Measurements from ENCODE around the gene DNM3.

DNM3 gene

GRCh38 chr1:172384656-172385055, 543.4 kb downstream of the DNM3 start:
- TF ChIP-seq CTCF (IDR thresholded peaks at IDR 0.05; ENCODE audit: low read depth, low read length, missing control alignments), result no peak
- DNase-seq (ENCODE audit: extremely low read depth, low read depth), result no peak
- no peak overlapping the region for H3K4me3 ChIP-seq (replicated peaks; ENCODE audit: low read depth, low read length)

GRCh38 chr1:172386046-172386445, 544.7 kb downstream of the DNM3 start:
- H3K4me3 ChIP-seq (replicated peaks; ENCODE audit: low read depth, low read length), result no peak overlapping the region
- TF ChIP-seq CTCF (IDR thresholded peaks at IDR 0.05; ENCODE audit: low read depth, low read length, missing control alignments), result no peak
- DNase-seq (ENCODE audit: extremely low read depth, low read depth), result no peak

GRCh38 chr1:172388490-172388889, 547.2 kb downstream of the DNM3 start:
- TF ChIP-seq CTCF (IDR thresholded peaks at IDR 0.05; ENCODE audit: low read depth, low read length, missing control alignments), result no peak
- no peak for DNase-seq (ENCODE audit: extremely low read depth, low read depth)
- H3K4me3 ChIP-seq (replicated peaks; ENCODE audit: low read depth, low read length), result no peak overlapping the region

- no peak for DNase-seq (ENCODE audit: extremely low read depth, low read depth)
- TF ChIP-seq CTCF (IDR thresholded peaks at IDR 0.05; ENCODE audit: low read depth, low read length, missing control alignments), result no peak
- no peak overlapping the region for H3K4me3 ChIP-seq (replicated peaks; ENCODE audit: low read depth, low read length)
Observed at GRCh38 chr1:172390301-172390682, 549.0 kb downstream of the DNM3 start.

- DNase-seq (ENCODE audit: extremely low read depth, low read depth), result no peak
- TF ChIP-seq CTCF (IDR thresholded peaks at IDR 0.05; ENCODE audit: low read depth, low read length, missing control alignments), result no peak
- H3K4me3 ChIP-seq (replicated peaks; ENCODE audit: low read depth, low read length), result no peak overlapping the region
Observed at GRCh38 chr1:172390683-172391551, 549.6 kb downstream of the DNM3 start.

- no peak for TF ChIP-seq CTCF (IDR thresholded peaks at IDR 0.05; ENCODE audit: low read depth, low read length, missing control alignments)
- H3K4me3 ChIP-seq (replicated peaks; ENCODE audit: low read depth, low read length), result no peak overlapping the region
- no peak for DNase-seq (ENCODE audit: extremely low read depth, low read depth)
Observed at GRCh38 chr1:172391976-172392375, 550.7 kb downstream of the DNM3 start.
